ENCODE measurements around the gene SNAI3.

DNA sequence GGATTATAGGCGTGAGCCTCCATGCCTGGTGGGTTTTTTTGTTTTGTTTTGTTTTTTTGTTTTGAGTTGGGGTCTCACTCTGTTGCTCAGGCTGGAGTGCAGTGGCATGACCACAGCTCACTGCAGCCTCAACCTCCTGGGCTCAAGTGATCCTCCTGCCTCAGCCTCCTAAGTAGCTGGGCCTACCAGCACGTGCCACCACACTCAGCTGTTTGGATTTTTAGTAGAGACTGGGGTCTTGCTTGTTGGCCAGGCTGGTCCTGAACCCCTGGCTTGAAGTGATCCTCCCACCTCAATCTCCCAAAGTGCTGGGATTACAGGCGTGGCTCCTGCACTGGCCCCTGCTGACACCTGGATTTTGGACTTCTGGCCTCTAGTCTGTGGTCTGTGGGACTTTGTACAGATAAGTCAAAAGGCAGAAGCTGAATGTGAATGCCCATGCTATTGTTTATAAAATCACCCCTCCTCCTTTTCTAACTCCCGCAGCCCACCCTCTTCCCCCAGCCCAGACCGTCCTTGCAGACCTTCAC lies 5.7 kb downstream of the SNAI3 start:
- TF ChIP-seq, protein P1, sequence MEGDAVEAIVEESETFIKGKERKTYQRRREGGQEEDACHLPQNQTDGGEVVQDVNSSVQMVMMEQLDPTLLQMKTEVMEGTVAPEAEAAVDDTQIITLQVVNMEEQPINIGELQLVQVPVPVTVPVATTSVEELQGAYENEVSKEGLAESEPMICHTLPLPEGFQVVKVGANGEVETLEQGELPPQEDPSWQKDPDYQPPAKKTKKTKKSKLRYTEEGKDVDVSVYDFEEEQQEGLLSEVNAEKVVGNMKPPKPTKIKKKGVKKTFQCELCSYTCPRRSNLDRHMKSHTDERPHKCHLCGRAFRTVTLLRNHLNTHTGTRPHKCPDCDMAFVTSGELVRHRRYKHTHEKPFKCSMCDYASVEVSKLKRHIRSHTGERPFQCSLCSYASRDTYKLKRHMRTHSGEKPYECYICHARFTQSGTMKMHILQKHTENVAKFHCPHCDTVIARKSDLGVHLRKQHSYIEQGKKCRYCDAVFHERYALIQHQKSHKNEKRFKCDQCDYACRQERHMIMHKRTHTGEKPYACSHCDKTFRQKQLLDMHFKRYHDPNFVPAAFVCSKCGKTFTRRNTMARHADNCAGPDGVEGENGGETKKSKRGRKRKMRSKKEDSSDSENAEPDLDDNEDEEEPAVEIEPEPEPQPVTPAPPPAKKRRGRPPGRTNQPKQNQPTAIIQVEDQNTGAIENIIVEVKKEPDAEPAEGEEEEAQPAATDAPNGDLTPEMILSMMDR (IDR thresholded peaks at IDR 0.05), result no peak
- TF ChIP-seq EZH2 (IDR thresholded peaks at IDR 0.05; ENCODE audit: borderline replicate concordance, insufficient read depth, low read depth, low read length, poor library complexity, severe bottlenecking), result no peak

Data from B cell (primary cell).